SK-N-SH (cell line): Measurements from ENCODE around the gene MTG1.

Experiments
- EZH2phosphoT487 ChIP-seq: fragments of 200-600 bp; sonication (generic); IDR thresholded peaks from 2 replicates; pipeline ENCODE4 v1.6.1; 2017; ENCODE audit warnings: low read depth, mixed run types, mild to moderate bottlenecking, antibody characterized with exemption, moderate library complexity, borderline replicate concordance
- GABPA ChIP-seq: IDR thresholded peaks from 2 replicates; pipeline ENCODE4 v1.4.0; 2012; ENCODE audit warnings: low read depth, mild to moderate bottlenecking
- POLR2AphosphoS5 ChIP-seq: IDR thresholded peaks from 2 replicates; pipeline ENCODE4 v1.6.1; 2012; ENCODE audit warnings: low read depth, low read length
- RAD21 ChIP-seq: IDR thresholded peaks from 2 replicates; pipeline ENCODE4 v1.6.1; 2012; ENCODE audit warnings: mild to moderate bottlenecking, low read length
- RXRA ChIP-seq: IDR thresholded peaks from 2 replicates; pipeline ENCODE4 v1.4.0; 2012; ENCODE audit warnings: low read depth, mild to moderate bottlenecking, borderline replicate concordance
- TAF1 ChIP-seq: IDR thresholded peaks from 2 replicates; pipeline ENCODE4 v1.6.1; 2012; ENCODE audit warnings: low read depth, mild to moderate bottlenecking, low read length, moderate library complexity, borderline replicate concordance
- TF ChIP-seq, protein P1 (sequence below): fragments of 200-600 bp; sonication (generic); IDR thresholded peaks from 2 replicates; pipeline ENCODE4 v1.6.1; 2017; ENCODE audit warnings: antibody characterized with exemption, mild to moderate bottlenecking, moderate library complexity
- TF ChIP-seq, protein P2 (sequence below): fragments of 150-350 bp; IDR thresholded peaks from 2 replicates; pipeline ENCODE4 v1.6.1; 2016; ENCODE audit warnings: mild to moderate bottlenecking, low read depth, low read length
- TF ChIP-seq, protein P3 (sequence below): IDR thresholded peaks from 2 replicates; pipeline ENCODE4 v1.4.0; 2012; ENCODE audit warnings: low read depth, borderline replicate concordance
- TF ChIP-seq, protein P4 (sequence below): fragments of 150-350 bp; IDR thresholded peaks from 2 replicates; pipeline ENCODE4 v1.6.1; 2017; ENCODE audit warnings: antibody characterized with exemption, low read length, low read depth, borderline replicate concordance
- TF ChIP-seq, protein P5 (sequence below): IDR thresholded peaks from 2 replicates; pipeline ENCODE4 v1.6.1; 2012; ENCODE audit warnings: mild to moderate bottlenecking, low read depth, low read length, moderate library complexity
- TF ChIP-seq, protein P6 (sequence below): IDR thresholded peaks from 2 replicates; pipeline ENCODE4 v1.4.0; 2012; ENCODE audit warnings: low read depth

DNA sequence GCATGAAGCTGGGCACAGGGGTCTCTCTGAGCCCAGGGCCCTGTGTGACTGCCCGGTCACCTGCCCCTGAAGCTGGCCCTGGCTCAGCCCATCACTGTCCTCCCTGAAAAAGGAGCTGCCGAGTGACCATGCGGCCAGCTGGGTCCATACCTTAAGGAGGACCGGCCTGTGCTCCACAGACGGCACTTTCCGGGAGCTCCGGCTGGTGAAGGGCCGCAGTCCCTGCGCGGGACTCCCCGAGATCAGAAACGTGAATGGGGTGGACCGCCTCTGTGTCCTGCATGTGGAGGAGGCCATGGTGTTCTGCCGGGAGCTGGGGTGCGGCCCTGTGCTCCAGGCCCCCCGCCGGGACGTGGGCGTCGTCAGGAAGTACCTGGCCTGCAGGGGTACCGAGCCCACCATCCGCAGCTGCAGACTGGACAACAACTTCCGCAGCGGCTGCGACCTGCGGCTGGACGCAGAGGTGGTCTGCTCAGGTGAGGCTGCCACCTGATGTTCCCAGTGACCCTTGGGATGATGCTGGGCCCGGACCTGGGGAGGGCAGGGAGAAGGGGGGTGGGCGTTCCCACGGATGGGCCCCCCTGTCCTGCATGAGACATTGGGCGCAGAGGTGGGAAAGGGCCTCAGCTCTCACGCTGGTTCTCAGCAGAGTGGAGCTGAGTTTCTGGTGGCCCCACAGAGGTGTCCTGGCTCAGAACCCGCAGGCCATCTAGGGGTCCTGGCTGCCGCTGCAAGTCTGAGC is 63.3 kb downstream of the MTG1 start:
- TF ChIP-seq, protein P1, sequence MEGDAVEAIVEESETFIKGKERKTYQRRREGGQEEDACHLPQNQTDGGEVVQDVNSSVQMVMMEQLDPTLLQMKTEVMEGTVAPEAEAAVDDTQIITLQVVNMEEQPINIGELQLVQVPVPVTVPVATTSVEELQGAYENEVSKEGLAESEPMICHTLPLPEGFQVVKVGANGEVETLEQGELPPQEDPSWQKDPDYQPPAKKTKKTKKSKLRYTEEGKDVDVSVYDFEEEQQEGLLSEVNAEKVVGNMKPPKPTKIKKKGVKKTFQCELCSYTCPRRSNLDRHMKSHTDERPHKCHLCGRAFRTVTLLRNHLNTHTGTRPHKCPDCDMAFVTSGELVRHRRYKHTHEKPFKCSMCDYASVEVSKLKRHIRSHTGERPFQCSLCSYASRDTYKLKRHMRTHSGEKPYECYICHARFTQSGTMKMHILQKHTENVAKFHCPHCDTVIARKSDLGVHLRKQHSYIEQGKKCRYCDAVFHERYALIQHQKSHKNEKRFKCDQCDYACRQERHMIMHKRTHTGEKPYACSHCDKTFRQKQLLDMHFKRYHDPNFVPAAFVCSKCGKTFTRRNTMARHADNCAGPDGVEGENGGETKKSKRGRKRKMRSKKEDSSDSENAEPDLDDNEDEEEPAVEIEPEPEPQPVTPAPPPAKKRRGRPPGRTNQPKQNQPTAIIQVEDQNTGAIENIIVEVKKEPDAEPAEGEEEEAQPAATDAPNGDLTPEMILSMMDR = no peak
- no peak for TF ChIP-seq RXRA
- TF ChIP-seq GABPA = no peak
- TF ChIP-seq, protein P2, sequence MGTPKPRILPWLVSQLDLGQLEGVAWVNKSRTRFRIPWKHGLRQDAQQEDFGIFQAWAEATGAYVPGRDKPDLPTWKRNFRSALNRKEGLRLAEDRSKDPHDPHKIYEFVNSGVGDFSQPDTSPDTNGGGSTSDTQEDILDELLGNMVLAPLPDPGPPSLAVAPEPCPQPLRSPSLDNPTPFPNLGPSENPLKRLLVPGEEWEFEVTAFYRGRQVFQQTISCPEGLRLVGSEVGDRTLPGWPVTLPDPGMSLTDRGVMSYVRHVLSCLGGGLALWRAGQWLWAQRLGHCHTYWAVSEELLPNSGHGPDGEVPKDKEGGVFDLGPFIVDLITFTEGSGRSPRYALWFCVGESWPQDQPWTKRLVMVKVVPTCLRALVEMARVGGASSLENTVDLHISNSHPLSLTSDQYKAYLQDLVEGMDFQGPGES = no peak
- TF ChIP-seq POLR2AphosphoS5 = no peak
- TF ChIP-seq, protein P3, sequence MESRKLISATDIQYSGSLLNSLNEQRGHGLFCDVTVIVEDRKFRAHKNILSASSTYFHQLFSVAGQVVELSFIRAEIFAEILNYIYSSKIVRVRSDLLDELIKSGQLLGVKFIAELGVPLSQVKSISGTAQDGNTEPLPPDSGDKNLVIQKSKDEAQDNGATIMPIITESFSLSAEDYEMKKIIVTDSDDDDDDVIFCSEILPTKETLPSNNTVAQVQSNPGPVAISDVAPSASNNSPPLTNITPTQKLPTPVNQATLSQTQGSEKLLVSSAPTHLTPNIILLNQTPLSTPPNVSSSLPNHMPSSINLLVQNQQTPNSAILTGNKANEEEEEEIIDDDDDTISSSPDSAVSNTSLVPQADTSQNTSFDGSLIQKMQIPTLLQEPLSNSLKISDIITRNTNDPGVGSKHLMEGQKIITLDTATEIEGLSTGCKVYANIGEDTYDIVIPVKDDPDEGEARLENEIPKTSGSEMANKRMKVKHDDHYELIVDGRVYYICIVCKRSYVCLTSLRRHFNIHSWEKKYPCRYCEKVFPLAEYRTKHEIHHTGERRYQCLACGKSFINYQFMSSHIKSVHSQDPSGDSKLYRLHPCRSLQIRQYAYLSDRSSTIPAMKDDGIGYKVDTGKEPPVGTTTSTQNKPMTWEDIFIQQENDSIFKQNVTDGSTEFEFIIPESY = no peak
- no peak for TF ChIP-seq EZH2phosphoT487
- TF ChIP-seq, protein P4, sequence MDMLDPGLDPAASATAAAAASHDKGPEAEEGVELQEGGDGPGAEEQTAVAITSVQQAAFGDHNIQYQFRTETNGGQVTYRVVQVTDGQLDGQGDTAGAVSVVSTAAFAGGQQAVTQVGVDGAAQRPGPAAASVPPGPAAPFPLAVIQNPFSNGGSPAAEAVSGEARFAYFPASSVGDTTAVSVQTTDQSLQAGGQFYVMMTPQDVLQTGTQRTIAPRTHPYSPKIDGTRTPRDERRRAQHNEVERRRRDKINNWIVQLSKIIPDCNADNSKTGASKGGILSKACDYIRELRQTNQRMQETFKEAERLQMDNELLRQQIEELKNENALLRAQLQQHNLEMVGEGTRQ = no peak
- TF ChIP-seq RAD21 = no peak
- no peak for TF ChIP-seq TAF1
- TF ChIP-seq, protein P5, sequence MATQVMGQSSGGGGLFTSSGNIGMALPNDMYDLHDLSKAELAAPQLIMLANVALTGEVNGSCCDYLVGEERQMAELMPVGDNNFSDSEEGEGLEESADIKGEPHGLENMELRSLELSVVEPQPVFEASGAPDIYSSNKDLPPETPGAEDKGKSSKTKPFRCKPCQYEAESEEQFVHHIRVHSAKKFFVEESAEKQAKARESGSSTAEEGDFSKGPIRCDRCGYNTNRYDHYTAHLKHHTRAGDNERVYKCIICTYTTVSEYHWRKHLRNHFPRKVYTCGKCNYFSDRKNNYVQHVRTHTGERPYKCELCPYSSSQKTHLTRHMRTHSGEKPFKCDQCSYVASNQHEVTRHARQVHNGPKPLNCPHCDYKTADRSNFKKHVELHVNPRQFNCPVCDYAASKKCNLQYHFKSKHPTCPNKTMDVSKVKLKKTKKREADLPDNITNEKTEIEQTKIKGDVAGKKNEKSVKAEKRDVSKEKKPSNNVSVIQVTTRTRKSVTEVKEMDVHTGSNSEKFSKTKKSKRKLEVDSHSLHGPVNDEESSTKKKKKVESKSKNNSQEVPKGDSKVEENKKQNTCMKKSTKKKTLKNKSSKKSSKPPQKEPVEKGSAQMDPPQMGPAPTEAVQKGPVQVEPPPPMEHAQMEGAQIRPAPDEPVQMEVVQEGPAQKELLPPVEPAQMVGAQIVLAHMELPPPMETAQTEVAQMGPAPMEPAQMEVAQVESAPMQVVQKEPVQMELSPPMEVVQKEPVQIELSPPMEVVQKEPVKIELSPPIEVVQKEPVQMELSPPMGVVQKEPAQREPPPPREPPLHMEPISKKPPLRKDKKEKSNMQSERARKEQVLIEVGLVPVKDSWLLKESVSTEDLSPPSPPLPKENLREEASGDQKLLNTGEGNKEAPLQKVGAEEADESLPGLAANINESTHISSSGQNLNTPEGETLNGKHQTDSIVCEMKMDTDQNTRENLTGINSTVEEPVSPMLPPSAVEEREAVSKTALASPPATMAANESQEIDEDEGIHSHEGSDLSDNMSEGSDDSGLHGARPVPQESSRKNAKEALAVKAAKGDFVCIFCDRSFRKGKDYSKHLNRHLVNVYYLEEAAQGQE = no peak
- TF ChIP-seq, protein P6, sequence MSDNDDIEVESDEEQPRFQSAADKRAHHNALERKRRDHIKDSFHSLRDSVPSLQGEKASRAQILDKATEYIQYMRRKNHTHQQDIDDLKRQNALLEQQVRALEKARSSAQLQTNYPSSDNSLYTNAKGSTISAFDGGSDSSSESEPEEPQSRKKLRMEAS = no peak
